Measurements from ENCODE around the gene STAT6. TPM values are rescaled to one million over a fixed set of nuclear protein-coding genes. Genes with fewer than 3 reads are reported as not detected.

STAT6 gene
- total RNA-seq, 1 experiment from 2014 or later: 52.3 TPM

DNA sequence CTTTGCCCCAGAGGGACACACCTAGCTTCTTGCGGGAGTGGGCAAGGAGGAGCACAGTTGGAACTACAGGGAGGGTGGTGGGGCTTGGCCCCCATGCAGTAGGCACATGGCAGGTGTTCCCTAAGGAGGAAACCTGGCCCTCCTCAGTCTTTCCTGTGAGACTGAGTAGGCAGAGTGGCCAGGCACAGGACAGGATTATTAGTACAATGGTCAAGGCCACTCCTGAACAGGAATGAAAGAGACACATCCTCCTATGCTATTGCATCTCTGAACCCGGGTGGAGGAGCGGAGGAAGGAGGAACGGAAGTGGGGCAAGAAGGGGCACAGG lies 62.1 kb downstream of the STAT6 start:
- H3K27ac ChIP-seq (ENCODE audit: low read length): no peak overlapping the region
- no TSS peak for BruUV-seq (replicated peaks)
- H3K36me3 ChIP-seq (ENCODE audit: control insufficient read depth, insufficient read depth, low read length): no peaks in the 10 kb centered on the region
- no peaks in the 10 kb centered on the region for H3K9me3 ChIP-seq (ENCODE audit: control insufficient read depth, insufficient read depth, low read depth, low read length)
- DNase-seq (ENCODE audit: low read depth, low spot score) (no peak), ATAC-seq (no peak)
- H3K4me3 ChIP-seq (ENCODE audit: low read depth in 2 of 2, low read length in 2 of 2): no peak overlapping the region
- TF ChIP-seq, protein P1, sequence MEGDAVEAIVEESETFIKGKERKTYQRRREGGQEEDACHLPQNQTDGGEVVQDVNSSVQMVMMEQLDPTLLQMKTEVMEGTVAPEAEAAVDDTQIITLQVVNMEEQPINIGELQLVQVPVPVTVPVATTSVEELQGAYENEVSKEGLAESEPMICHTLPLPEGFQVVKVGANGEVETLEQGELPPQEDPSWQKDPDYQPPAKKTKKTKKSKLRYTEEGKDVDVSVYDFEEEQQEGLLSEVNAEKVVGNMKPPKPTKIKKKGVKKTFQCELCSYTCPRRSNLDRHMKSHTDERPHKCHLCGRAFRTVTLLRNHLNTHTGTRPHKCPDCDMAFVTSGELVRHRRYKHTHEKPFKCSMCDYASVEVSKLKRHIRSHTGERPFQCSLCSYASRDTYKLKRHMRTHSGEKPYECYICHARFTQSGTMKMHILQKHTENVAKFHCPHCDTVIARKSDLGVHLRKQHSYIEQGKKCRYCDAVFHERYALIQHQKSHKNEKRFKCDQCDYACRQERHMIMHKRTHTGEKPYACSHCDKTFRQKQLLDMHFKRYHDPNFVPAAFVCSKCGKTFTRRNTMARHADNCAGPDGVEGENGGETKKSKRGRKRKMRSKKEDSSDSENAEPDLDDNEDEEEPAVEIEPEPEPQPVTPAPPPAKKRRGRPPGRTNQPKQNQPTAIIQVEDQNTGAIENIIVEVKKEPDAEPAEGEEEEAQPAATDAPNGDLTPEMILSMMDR (IDR thresholded peaks at IDR 0.05): no peak
- TF ChIP-seq POLR2AphosphoS5 (IDR thresholded peaks at IDR 0.05; ENCODE audit: low read depth, low read length): no peak
- TF ChIP-seq, protein P2, sequence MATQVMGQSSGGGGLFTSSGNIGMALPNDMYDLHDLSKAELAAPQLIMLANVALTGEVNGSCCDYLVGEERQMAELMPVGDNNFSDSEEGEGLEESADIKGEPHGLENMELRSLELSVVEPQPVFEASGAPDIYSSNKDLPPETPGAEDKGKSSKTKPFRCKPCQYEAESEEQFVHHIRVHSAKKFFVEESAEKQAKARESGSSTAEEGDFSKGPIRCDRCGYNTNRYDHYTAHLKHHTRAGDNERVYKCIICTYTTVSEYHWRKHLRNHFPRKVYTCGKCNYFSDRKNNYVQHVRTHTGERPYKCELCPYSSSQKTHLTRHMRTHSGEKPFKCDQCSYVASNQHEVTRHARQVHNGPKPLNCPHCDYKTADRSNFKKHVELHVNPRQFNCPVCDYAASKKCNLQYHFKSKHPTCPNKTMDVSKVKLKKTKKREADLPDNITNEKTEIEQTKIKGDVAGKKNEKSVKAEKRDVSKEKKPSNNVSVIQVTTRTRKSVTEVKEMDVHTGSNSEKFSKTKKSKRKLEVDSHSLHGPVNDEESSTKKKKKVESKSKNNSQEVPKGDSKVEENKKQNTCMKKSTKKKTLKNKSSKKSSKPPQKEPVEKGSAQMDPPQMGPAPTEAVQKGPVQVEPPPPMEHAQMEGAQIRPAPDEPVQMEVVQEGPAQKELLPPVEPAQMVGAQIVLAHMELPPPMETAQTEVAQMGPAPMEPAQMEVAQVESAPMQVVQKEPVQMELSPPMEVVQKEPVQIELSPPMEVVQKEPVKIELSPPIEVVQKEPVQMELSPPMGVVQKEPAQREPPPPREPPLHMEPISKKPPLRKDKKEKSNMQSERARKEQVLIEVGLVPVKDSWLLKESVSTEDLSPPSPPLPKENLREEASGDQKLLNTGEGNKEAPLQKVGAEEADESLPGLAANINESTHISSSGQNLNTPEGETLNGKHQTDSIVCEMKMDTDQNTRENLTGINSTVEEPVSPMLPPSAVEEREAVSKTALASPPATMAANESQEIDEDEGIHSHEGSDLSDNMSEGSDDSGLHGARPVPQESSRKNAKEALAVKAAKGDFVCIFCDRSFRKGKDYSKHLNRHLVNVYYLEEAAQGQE (IDR thresholded peaks at IDR 0.05; ENCODE audit: insufficient read depth in 1 of 2, low read depth in 2 of 2, low read length in 1 of 2): no peak
- no peak for TF ChIP-seq TCF7L2 (IDR thresholded peaks at IDR 0.05; ENCODE audit: low read depth, low read length)
- no peak for TF ChIP-seq SIN3A (IDR thresholded peaks at IDR 0.05; ENCODE audit: borderline replicate concordance, insufficient read depth, low read depth, low read length)
- POLR2A ChIA-PET: no interaction called here
- in situ Hi-C loops (cut with HindIII; ENCODE audit: low pct_unique_long_range_greater_than_20kb, low sequenced_read_pairs) (no loop called here), intact Hi-C loops (cut with micrococcal nuclease; ENCODE audit: unreplicated experiment) (no loop called here)
- CTCF ChIA-PET: interaction anchor here (0.6 to 0.7 kb wide), 2 partner anchors 38 to 164 kb away, joined by 3 read pairs; no protein-coding TSS in a partner anchor
- H3K27me3 ChIP-seq (ENCODE audit: control insufficient read depth, insufficient read depth, low read length): peaks cover 10% of the 10 kb centered on the region
- no peaks in the 10 kb centered on the region for H3K4me1 ChIP-seq (ENCODE audit: control insufficient read depth, insufficient read depth, low read length)

DNA sequence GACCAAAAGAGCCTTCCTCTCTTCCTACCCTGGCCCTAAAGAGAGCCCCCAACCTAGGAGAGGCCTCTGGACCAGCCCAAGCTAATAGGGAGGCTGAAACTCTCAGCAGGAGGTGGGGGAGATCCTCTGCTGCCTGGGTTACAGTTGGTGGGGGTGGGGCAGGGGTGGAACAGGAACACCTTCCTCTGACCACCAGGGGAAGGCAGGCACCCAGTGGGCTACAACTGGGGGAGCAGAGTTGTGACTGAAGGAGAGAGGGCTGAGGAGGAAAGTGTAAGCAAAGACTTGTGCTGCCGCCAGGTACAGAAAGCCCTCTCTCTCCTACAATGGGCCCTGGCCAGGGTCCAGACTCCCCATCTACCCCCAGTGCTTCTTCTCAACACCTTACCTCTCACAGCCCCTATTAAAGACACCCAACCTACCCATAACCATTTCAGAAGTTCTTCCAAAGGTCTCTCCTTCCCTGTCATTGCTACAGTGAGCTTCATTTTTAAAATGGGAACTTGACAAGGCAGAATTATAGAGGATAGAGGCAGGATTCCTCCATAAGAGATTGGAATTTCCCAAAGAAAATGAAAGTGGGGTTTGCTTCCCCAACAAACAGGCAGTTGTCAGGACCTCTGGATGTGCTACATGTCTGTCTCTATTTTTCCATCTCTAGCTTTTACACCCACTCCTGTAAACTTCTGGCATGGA lies 62.6 kb downstream of the STAT6 start:
- POLR2A ChIA-PET: interaction anchor here (0.6 kb wide), 1 partner anchor 264 kb away, joined by 5 read pairs; no protein-coding TSS in a partner anchor
- H3K27me3 ChIP-seq (ENCODE audit: control insufficient read depth, insufficient read depth, low read length): peaks cover 10% of the 10 kb centered on the region

More for the DNA sequence above, 62.6 kb downstream of the STAT6 start:
- DNase-seq (ENCODE audit: low read depth, low spot score): no peak
- H3K4me1 ChIP-seq (ENCODE audit: control insufficient read depth, insufficient read depth, low read length): no peaks in the 10 kb centered on the region
- no peak for ATAC-seq
- TF ChIP-seq SIN3A (IDR thresholded peaks at IDR 0.05; ENCODE audit: borderline replicate concordance, insufficient read depth, low read depth, low read length) (no peak), POLR2AphosphoS5 (IDR thresholded peaks at IDR 0.05; ENCODE audit: low read depth, low read length) (no peak), TCF7L2 (IDR thresholded peaks at IDR 0.05; ENCODE audit: low read depth, low read length) (no peak)
- TF ChIP-seq, protein P1 (IDR thresholded peaks at IDR 0.05): no peak
- TF ChIP-seq, protein P2 (IDR thresholded peaks at IDR 0.05; ENCODE audit: insufficient read depth in 1 of 2, low read depth in 2 of 2, low read length in 1 of 2): no peak
- no peak overlapping the region for H3K27ac ChIP-seq (ENCODE audit: low read length)
- in situ Hi-C loops (cut with HindIII; ENCODE audit: low pct_unique_long_range_greater_than_20kb, low sequenced_read_pairs) (no loop called here), intact Hi-C loops (cut with micrococcal nuclease; ENCODE audit: unreplicated experiment) (no loop called here)
- no peaks in the 10 kb centered on the region for H3K9me3 ChIP-seq (ENCODE audit: control insufficient read depth, insufficient read depth, low read depth, low read length)
- no peak overlapping the region for H3K4me3 ChIP-seq (ENCODE audit: low read depth in 2 of 2, low read length in 2 of 2)
- H3K36me3 ChIP-seq (ENCODE audit: control insufficient read depth, insufficient read depth, low read length): no peaks in the 10 kb centered on the region
- CTCF ChIA-PET: interaction anchor here (0.6 kb wide), 2 partner anchors 50 to 165 kb away, joined by 3 read pairs; no protein-coding TSS in a partner anchor
- no TSS peak for BruUV-seq (replicated peaks)

Measured in Panc1 (cell line).